Suprapubic skin (tissue), 2 donors: ENCODE data around the gene OR2T2.
"Not testable (repeated sequence)": the region's sequence is repeated elsewhere in the genome, so short reads cannot be mapped to it uniquely, and the experiment has no call there.

Source experiments
- EP300 ChIP-seq: sonication (generic); formaldehyde crosslinking; IDR thresholded peaks from one replicate; pipeline ENCODE4 v1.6.1; 2017; ENCODE audit warnings: antibody characterized with exemption
- POLR2A ChIP-seq, 2 donors: fragments of 450-650 bp; IDR thresholded peaks; one replicate each; pipeline ENCODE4 v1.6.1; 2017; ENCODE audit warnings: antibody characterized with exemption in 2 of 2, mild to moderate bottlenecking in 2 of 2, moderate library complexity in 2 of 2

GRCh38 chr1:248444603-248445002 lies 834 bp upstream of the OR2T2 start:
- TF ChIP-seq EP300; POLR2A (IDR thresholded peaks at IDR 0.05): not testable (repeated sequence)
